Right hindlimb (tissue), 1 donor: Measurements from ENCODE around the gene NTNG1.

ENCODE experiments used
- DNase-seq: peaks from one replicate; pipeline ENCODE4 v3.0.0-alpha.2; 2018

The NTNG1 gene

GRCh38 chr1:107525961-107526360 is 385.1 kb downstream of the NTNG1 start:
- no peak for DNase-seq

DNA sequence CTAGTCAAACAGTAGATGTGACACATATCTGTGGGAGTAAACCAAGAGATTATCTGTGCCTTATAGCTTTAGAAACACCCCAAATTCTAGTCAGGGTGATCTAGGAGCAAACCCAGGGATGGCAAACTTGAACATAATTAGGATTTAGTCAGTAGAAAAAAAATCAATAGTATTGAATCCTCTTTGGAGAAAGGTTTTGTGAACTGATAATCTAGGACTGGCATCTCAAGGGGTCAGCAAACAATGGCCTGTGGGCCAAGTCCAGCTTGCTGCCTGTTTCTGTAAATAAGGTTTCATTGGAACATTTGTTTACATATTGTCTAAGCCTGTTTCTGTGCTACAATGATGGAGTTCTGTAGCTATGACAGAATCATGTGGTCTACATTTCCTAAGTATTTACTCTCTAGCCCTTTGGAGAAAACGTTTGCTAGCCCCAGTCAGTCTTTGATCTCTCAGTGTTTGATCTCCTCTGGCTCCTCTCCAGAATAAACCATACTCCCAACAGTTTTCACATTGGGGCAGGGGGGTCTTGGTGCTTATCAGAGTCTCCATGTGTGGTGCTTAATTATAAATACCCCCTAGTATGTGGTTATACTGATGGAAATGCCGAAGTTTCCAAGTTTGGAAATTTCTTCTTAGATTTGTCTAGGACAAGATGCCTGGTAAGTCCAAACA is 385.8 kb downstream of the NTNG1 start:
- no peak for DNase-seq

- DNase-seq: no peak
Measured at GRCh38 chr1:107529511-107530149, 388.8 kb downstream of the NTNG1 start.

DNA sequence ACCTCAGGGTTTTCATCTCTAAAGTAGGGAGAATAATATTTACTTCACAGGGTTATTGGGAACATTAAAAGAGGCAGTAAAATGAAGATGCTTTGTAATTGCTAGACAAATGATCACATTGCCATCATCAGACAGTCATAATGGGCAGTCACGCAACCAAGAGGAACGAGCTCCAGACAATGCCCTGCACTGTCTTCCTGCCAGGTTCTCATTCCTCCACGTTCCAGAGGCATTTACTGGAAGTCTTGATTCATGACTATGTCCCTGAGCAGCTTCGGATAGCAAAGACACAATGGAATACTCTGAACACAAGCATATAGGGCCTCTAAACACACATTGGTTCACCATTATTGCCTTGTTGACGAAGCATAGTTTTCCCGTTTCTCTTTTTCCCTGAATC is 389.7 kb downstream of the NTNG1 start:
- DNase-seq: no peak

GRCh38 chr1:107531065-107531908 is 390.4 kb downstream of the NTNG1 start:
- no peak for DNase-seq

DNA sequence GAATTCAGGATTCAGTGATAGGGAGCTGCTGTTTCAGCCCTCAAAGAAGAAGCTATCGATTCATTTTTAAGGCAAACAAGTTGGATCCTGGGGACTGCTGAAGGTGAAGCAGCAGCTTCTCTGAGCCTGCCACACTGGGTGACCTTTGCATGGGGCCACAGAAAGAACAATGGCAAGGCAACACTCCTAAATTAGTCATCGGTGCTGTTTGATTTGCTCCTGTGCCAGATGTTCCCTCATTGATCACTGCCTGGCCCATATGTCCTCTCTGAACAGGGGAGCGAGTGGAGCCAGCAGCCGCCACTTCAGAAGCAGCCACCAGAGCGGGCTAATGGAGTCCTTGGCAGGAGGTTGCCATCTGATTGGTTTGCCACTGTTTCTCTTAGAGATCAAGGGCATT is 391.5 kb downstream of the NTNG1 start:
- no peak for DNase-seq
